ENCODE measurements around the gene CFAP20DC. TPM values are rescaled to one million over a fixed set of nuclear protein-coding genes. Genes with fewer than 3 reads are reported as not detected.
A peak's percentile ranks its signal among the peaks of the same experiment; 100 is the strongest.

CFAP20DC gene
- total RNA-seq, 1 experiment from 2014 or later: 1.1 TPM

DNA sequence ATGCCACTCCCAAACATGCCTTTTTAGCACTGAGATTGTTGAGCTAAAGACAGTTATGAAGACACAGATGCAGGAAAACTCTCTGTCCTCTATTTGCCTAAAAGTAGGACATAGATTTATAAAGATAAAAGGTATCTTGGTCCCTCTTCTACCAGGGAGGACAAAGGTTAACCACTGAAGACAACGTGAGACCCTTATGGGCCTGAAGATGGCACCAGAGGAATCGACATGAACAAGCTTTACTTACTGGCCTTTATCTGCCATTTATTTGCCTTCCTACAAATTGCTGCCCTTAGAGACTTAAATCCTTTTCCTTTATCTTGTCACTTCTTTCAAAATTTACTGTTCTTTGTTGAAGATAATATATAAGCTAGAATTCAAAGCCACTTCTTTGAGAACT is 273.6 kb downstream of the CFAP20DC start:
- TF ChIP-seq CTCF (IDR thresholded peaks at IDR 0.05; ENCODE audit: unreplicated experiment): no peak
- no peaks in the 10 kb centered on the region for H3K36me3 Mint-ChIP-seq (ENCODE audit: insufficient read depth, unreplicated experiment)
- no peaks in the 10 kb centered on the region for H3K4me1 Mint-ChIP-seq (ENCODE audit: insufficient read depth, unreplicated experiment)
- peaks cover 20% of the 10 kb centered on the region for H3K9me3 Mint-ChIP-seq (ENCODE audit: unreplicated experiment)
- H3K4me3 Mint-ChIP-seq (ENCODE audit: unreplicated experiment): no peak overlapping the region
- H3K27me3 Mint-ChIP-seq (ENCODE audit: insufficient read depth, unreplicated experiment): no peaks in the 10 kb centered on the region
- H3K27ac Mint-ChIP-seq (ENCODE audit: low read depth, unreplicated experiment): no peak overlapping the region
- BruUV-seq (replicated peaks): no TSS peak
- intact Hi-C loops (cut with micrococcal nuclease): no loop called here
- DNase-seq (ENCODE audit: unreplicated experiment): peak; percentile 1
- CTCF ChIA-PET: interaction anchor here (0.9 kb wide), 1 partner anchor 8 kb away, joined by 4 read pairs; no protein-coding TSS in a partner anchor
- POLR2A ChIA-PET: no interaction called here

DNA sequence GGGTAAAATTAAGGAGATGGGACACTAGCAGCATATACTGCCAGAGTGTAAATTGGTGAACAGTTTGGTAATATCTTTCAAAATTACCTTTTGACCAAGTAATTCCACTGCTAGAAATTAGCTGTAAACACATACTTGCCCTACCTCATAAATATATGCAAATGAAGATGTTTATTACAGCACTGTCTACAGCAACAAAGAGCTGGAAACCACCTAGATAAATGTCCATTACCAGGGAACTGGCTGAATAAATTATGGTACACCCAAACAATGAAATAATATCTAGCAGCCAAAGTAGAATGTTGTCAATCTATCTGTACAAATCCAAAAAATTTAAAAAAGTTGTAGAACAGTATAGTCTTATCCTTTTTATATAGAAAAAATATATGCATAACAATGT is 277.4 kb downstream of the CFAP20DC start:
- Mint-ChIP-seq H3K36me3 (ENCODE audit: insufficient read depth, unreplicated experiment) (no peaks in the 10 kb centered on the region), H3K9me3 (ENCODE audit: unreplicated experiment) (peaks cover 8% of the 10 kb centered on the region), H3K27me3 (ENCODE audit: insufficient read depth, unreplicated experiment) (no peaks in the 10 kb centered on the region), H3K27ac (ENCODE audit: low read depth, unreplicated experiment) (no peak overlapping the region), H3K4me3 (ENCODE audit: unreplicated experiment) (no peak overlapping the region), H3K4me1 (ENCODE audit: insufficient read depth, unreplicated experiment) (no peaks in the 10 kb centered on the region)
- no peak for TF ChIP-seq CTCF (IDR thresholded peaks at IDR 0.05; ENCODE audit: unreplicated experiment)
- BruUV-seq (replicated peaks): no TSS peak
- intact Hi-C loops (cut with micrococcal nuclease): no loop called here
- ChIA-PET CTCF (interaction anchor here (0.8 kb wide), 1 partner anchor 26 kb away, joined by 3 read pairs; no protein-coding TSS in a partner anchor), POLR2A (no interaction called here)
- DNase-seq (ENCODE audit: unreplicated experiment): no peak

GRCh38 chr3:58769065-58769464 is 280.8 kb downstream of the CFAP20DC start:
- POLR2A ChIA-PET: no interaction called here
- peaks cover 8% of the 10 kb centered on the region for H3K9me3 Mint-ChIP-seq (ENCODE audit: unreplicated experiment)
- H3K36me3 Mint-ChIP-seq (ENCODE audit: insufficient read depth, unreplicated experiment): no peaks in the 10 kb centered on the region

DNA sequence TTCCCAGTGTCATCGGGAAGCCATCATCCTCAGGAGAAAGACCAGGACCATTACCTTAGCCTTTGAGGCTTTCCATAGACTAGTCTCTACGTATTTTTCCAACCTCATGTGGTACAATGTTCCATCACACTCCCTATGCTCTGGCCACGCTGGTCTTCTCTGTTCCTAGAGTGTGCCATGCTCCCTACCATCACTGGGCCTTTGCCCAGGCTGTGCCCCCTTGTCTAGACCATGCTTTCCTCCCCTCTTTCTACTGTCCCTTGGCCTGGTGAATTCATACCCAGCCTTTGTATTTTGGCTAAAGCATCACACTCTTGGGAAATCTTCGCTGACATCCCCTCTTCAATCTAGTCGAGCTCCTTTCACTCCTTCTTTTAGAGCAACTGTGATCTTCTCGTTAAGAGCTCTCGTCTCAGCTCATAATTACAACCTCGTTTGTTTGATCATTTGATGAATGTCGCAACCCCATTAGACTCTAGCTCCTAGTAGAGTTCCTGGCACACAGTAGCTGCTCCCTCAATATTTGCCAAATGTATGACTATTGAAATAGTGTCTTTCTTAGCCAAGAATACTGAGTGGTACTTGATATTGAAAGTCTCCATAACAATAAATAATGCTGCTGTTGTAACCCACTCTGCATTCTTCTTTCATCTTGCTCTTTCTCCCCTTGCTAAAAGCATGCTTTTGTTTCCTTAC is 283.1 kb downstream of the CFAP20DC start:
- H3K4me3 Mint-ChIP-seq (ENCODE audit: unreplicated experiment): no peak overlapping the region
- no peak for TF ChIP-seq CTCF (IDR thresholded peaks at IDR 0.05; ENCODE audit: unreplicated experiment)
- intact Hi-C loops (cut with micrococcal nuclease): no loop called here
- POLR2A ChIA-PET: no interaction called here
- no peaks in the 10 kb centered on the region for H3K27me3 Mint-ChIP-seq (ENCODE audit: insufficient read depth, unreplicated experiment)
- BruUV-seq (replicated peaks): no TSS peak
- H3K36me3 Mint-ChIP-seq (ENCODE audit: insufficient read depth, unreplicated experiment): no peaks in the 10 kb centered on the region
- H3K4me1 Mint-ChIP-seq (ENCODE audit: insufficient read depth, unreplicated experiment): no peaks in the 10 kb centered on the region
- no peak for DNase-seq (ENCODE audit: unreplicated experiment)
- peaks cover 8% of the 10 kb centered on the region for H3K9me3 Mint-ChIP-seq (ENCODE audit: unreplicated experiment)
- CTCF ChIA-PET: no interaction called here
- H3K27ac Mint-ChIP-seq (ENCODE audit: low read depth, unreplicated experiment): no peak overlapping the region

More at GRCh38 chr3:58769065-58769464, 280.8 kb downstream of the CFAP20DC start:
- CTCF ChIA-PET: no interaction called here
- H3K27me3 Mint-ChIP-seq (ENCODE audit: insufficient read depth, unreplicated experiment): no peaks in the 10 kb centered on the region
- no peak for TF ChIP-seq CTCF (IDR thresholded peaks at IDR 0.05; ENCODE audit: unreplicated experiment)
- H3K4me1 Mint-ChIP-seq (ENCODE audit: insufficient read depth, unreplicated experiment): no peaks in the 10 kb centered on the region
- no TSS peak for BruUV-seq (replicated peaks)
- no peak overlapping the region for H3K4me3 Mint-ChIP-seq (ENCODE audit: unreplicated experiment)
- intact Hi-C loops (cut with micrococcal nuclease): no loop called here
- no peak overlapping the region for H3K27ac Mint-ChIP-seq (ENCODE audit: low read depth, unreplicated experiment)
- no peak for DNase-seq (ENCODE audit: unreplicated experiment)

Data from MCF 10A (cell line).